GM18508 (cell line): ENCODE data around the gene EFR3B.

Experiments used
- ATAC-seq: cut with Tn5 transposase; IDR thresholded peaks from one replicate; pipeline ENCODE4 v1.9.1; 2021; ENCODE audit warnings: moderate number of reproducible peaks; ENCODE audit not compliant: insufficient read depth, unreplicated experiment

EFR3B gene

DNA sequence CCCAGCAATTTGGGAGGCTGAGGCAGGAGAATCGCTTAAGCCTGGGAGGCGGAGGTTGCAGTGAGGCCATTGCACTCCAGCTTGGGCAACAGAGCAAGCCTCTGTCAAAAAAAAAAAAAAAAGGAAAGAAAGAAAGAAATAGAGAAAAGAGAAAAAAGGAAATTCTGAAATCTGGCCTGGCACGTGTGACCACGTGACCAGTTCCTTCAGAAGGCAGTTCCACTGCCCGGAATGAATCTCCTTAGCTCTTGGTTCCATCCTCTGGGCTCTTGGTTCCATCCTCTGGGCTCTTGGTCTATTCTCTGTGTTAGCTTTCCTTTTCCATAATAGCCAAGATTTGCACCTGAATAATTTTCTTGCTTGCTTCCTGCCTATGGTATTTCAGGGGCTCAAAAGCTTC, 131.8 kb downstream of the EFR3B start:
- no peak for ATAC-seq

DNA sequence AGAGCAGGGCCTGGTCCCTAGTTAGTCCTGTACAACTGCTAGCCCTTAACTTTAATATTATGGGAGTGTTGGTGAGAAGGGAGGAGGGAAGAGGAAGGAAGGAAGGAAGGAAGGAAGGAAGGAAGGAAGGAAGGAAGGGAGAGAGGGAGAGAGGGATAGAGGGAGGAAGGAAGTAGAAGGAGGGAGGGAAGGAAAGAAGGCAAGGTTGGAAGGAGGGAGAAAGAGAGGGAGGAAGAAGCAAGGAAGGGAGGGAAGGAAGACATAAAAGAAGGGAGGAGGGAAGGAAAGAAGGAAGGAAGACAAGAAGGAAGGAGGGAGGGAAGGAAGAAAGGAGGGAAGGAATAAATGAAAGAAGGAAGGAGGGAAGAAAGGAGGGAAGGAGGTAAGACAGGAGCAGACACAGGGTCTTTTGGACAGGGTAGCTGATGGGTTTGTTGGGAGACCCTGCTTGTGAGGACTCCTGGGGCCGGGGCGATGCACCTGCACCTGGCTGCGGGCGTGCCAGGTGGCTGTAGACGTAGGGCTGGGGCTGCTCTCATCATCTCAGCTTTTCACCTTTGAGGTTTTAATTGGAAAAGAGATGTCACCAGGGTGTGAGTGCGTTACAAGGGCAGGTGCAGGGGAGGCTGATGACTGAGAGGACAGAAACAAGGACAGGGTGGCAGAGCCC, 132.5 kb downstream of the EFR3B start:
- ATAC-seq = no peak

DNA sequence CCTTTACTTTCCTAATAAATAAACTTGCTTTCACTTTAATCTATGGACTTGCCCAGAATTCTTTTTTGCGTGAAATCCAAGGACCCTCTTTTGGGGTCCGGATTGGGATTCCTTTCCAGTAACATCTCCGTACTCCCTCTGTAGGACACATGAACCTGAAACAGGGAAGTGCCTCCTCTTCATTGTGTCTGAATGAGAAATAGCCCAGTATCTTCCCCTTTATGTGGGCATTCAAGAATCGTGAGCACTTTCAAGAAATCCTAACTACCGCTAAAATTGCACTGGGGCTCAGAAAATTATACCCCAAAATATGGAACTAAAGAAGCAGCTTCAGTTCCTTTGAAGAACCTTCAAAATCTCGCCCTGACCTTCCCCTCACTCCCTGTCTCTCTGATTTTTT, 134.3 kb downstream of the EFR3B start:
- no peak for ATAC-seq

DNA sequence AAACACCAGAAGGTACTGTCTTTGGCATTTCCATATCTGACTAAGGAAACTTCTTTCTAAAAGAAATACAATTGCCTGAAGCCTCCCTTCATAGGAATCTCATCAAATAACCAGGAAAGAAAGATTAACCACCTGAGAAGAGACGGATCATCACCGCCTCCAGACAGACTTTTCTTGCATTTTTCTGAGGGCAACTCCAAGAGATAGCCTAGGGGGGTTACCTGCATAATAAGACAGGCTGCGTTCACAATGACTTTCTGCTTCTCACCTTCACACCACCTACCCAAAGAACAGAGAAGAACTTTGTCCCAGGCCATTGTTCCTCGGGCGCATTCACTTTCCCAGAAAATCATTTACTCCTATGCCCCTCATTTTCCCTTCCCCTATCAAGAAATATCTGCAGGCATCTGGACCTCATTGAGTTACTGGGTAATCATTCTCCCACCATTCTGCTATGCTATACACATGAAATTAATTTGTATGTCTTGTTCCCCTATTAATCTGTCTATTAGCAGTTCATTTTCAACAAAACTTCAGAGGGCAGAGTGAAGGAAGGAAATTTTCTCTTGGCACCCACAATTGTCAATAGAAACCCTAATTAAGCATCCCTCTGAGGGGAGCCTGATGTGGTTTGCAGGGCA, 134.8 kb downstream of the EFR3B start:
- ATAC-seq = no peak

DNA sequence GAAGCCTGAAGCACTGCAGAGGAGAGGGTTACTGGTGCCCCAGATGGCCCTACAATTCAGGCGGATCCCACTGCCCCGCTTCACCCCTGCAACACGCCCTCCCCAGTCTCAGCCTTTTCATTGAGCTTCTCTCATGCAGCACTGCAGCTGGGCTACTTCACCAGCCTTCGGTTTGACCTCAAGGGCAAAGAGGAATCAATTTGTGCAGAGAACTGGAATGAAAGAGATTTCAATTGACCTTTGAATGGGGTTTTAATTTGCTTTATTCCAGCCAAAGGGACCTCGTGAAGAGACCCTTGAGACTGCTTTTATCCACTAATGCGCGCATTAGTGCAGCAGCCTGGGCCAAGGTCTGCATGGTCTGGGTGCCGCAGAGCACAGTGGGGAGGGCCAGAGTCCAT, 135.3 kb downstream of the EFR3B start:
- no peak for ATAC-seq

DNA sequence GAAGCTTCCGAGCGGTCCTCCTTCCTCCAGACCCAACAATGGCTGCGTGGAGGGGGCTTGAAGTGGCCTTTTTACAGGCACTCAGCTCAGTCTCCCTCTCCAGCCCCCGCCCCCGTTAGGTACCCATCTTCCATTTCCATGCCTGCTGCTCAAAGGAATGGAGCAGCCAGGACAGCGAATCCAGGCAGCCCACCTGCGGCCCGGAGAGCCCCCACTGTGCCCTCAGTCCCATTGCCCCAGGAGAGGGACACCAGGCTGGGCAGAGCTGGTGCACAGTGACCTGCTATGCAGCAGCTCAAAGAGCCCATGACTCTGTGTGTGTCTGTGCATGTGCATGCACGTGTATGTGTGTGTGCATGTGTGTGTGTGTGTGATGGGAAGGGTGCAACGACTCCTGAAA, 137.1 kb downstream of the EFR3B start:
- ATAC-seq = no peak

DNA sequence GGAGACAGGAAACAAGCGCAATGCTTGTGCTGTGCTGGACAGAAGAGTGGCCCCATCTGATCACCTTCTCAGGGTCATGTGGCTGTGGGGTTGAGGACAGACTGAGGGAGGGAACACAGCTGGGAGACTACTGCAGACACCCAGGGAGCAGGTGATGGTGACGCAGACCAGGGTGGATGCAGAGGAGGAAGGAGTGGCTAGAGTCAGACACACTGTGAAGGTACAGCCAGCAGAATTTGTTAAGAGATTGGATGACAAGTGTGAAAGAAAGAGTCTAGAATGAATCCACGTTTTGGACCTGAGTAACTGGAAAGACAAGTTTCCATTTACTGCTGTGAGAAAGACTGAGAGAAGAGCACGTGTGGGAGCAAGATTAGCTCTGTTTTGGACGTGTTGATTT, 142.4 kb downstream of the EFR3B start:
- ATAC-seq = no peak

DNA sequence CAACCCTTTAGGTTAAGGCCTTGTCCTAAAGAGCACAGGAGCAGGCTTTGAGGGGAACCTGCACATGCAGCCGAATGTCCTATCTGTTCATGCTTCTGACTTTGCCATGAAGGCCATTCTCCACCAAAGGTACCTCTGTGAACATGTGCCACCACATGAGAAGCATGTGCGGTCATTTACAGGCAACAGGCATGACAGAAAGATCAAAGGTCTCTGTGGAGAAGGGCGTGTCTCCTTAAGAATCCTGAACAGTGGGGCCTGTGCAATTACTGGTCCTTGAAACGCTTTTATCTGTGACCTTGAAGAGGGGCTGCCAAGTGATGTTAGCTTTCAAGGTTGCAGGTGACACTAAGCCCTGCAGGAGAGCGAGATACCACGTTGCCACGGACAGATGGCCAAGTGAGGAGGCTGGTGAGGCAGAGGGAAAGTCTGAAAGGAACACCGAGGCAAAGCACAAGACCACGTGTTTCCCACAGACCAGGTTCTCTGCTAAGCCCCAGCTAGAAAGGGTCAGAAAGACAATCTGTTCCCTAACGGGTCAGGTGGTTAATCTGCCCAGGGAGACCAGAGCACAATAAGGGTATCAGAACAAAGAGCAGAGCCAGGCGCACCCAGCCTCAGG, 146.0 kb downstream of the EFR3B start:
- no peak for ATAC-seq

DNA sequence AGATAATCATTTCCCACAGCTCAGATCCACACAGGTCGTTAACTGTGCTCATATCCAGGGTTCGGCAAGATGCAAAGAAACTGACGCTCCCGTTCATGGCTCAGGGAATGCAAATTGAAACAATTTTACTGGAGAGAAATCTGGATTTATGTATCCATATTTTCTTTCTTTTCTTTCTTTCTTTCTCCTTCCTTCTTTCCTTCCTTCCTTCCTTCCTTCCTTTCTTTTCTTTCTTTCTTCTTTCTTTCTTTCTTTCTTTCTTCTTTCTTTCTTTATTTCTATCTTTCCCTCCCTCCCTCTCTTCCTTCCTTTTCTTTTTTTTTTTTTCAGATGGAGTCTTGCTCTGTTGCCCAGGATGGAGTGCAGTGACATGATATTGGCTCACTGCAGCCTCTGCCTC, 146.5 kb downstream of the EFR3B start:
- ATAC-seq = no peak

DNA sequence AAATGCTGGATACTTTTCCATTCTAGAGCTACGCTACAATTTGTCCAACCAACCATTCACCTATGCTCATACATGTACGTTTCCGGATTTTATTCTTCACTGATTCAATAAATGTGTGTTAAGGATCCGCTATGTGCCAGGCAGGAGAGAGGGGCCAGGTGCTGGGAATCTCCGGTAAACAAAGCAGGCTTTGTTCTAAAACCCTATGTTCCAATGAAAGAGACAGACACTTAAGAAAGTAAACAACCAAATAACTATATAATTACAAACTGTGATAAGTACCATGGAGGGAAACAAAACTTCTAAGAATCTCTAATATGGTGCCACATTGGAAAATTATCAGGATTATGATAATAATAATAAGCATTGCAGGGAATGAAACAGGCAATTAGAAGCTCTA, 148.7 kb downstream of the EFR3B start:
- ATAC-seq = no peak

DNA sequence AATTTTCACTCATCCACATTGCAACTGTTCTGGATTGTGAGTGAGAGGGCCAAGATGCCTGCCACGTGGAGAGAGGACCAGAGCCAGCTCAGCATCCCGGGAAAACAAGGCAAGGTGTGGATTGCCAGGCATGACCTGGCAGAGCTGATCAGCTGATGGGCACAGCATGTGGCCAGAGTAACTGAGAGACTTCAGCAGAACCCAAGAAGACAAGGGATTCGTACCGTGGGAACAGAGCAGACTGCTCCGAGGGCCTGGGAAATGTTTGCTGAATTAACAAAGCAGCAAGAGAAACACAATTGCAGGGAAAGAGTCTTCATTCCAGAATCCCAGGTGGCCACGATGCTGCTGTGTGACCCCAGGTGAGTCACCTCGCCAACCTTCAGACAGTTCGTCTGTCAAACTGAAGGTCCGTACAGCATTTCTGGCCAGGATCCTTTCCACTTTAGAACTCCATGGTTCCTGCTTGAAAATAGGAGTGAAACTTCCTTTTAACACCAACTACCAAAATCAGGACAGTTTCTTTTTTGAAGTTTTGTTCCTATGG, 152.8 kb downstream of the EFR3B start:
- ATAC-seq = no peak

DNA sequence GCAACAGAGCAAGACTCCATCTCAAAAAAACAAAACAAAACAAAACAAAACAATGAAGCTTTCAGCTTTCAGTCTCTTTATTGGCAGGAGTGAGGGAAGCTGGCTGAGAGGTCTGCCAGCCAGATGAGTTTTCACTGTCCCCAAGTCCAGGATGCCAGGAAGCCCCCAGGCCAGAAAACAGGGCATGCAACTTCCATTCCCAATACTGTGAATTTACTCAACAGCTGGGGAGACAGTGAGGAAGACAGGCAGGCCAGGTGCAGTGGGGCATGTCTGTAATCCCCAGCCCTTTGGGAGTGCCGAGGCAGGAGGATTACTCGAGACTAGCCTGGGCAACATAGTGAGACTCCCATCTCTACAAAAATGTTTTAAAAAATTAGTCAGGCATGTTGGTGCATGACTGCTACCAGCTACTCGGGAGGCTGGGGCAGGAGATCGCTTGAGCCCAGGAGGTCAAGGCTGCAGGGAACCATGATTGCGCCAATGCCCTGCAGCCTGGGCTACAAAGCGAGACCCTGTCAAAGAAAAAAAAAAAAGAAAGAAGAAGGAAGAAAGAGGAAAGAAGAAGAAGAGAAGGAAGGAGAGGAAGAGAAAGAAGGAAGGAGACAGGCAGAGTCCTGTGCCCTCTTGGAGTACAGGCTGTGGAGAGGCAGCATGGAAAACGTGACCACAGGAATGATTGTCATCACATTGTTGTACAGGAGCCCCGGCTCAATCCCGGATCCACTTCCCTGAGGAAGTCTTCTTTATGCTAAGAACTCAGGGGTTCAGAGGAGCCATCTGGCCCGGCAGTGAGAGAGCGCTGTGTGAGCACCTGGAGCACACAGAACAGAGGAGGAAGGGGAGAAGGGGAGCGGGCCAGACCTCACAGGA, 155.7 kb downstream of the EFR3B start:
- ATAC-seq = no peak

DNA sequence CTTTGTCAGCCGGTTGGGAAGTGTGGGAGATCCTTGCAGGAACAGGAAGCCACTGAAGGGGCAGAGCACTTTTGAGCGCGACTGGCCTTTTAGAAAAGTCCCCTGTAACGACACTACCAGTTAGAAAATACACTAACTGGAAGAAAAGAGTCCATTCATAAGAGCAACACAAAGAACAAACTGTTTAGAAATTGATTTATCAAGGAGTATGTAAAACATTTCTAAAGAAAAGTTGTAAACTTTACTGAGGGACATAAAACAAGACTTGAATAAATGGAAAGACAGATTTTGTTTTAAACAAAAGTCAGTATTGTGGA, 156.3 kb downstream of the EFR3B start:
- no peak for ATAC-seq

DNA sequence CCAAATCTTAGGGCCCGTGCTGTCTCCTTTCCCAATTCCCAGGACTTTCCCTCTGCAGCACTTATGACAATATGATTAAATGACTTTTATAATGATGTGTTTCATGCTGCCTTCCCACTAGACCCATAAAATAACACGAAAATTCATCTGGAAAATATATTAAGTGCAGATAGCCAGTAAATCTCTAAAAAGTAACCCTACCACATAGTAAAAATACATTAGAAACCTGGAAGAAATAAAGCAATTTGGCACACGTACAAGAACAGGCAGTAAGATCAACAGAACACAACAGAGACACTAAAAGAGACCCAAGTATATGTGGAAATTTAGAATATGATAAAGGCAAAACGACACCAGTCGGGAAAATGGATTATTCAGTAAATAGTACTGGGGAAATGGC, 156.7 kb downstream of the EFR3B start:
- no peak for ATAC-seq

DNA sequence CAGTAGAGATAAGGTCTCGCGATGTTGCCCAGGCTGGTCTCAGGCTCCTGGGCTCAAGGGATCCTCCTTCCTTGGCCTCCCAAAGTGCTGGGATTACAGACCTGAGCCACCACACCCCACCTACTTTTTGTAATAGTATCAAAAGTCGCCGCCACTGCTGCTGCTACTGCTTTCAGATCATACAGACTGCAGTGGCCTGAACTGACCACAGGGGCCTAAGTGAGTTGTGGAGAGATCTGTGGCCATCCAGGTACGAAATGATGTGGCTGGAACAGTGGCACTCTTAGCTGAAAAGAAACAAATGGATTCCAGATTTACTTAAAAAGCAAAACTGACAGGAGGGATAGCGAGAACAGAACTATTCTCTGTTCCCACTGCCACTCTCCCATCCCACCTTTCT, 159.4 kb downstream of the EFR3B start:
- ATAC-seq = no peak

DNA sequence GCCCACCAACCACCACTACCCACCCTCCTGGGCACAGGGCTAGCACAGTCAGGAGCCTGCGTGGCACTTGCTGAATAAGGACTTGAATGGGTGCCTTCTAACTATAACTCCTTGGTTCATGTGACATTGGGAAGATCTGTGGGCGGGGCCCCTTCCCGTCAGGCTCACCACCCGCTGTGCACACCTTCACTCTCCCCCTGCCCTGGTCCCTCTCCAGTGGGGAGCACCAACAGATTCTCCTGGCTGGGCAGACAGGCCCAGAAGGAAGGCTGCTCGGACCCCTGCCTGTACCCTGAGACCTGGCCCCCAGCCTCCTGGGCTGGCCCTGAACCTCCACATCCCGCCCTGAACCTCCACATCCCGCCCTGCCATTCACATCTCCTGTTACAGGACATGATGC, 159.9 kb downstream of the EFR3B start:
- ATAC-seq = no peak

DNA sequence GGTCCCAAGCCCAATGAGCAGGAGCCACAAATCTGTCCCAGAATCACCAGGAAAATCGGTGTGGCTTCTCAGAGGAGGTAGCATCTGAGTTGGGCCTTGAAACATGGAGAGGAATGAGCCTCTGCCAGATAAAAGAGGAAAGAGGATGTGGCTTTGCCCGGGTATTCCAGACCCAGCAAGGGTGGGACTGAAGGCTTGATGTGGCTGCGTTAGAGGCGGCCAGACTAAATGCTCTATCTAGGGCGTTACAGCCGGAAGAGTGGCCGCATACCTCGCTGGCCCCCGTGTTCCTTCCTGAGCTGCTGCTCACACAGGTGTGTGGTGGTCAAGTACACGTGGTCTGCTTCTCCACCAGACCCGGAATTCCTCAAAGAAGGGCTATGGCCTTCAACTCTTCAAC, 160.4 kb downstream of the EFR3B start:
- no peak for ATAC-seq

DNA sequence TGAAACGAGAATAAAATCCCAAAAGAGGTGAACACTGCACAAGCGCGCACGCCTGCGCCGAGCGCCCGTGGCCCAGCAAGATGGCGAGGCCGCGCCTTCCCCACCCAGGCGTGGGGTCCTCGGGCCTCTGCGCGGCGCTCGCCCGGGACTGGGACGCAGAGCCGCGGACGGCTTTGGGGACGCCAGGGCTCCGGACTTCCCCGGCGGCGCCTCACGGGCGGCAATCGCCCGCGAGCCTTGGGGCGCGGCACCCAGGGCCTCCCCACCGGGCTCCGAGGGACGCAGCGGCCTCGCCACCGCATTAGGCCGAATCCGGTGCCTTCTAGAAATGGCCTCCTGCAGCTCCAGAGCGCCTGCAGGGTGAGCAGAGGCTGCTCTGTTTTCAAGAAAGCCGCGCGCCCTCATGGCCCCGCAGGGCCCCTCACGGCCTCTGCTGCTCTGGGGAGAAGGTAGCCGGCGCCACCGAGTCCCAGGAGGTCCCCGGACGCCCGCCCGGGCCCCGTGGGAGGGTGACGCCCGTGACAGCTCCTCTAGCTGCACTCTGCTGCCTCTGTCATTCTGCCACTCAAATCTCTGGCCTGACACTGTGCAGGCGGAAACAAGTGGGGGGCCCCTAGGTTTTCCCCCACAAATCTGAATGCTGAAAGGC, 162.4 kb downstream of the EFR3B start:
- no peak for ATAC-seq

DNA sequence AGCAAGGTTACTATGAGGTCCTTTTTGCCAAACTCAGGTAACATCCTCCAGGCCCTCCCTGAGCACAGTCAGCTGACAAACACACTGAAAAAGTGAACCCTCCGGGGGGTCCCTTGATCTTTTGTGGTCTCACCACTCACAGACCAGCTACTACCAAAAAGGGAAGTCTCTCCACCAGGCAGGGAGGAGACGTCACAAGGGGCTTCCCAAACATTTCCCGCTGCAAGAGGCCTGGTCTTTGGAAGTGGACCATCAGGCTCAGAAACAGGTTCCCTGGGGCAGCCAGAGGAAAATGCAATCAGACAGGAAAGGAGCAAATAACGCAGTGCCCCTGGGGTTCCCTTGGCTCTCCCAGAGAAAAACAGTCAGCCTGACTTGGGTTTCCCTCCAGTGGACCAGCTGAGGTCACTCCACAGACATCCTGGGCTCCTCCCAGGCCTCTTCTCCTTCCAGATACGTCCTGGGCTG, 165.2 kb downstream of the EFR3B start:
- ATAC-seq = no peak
